ENCODE measurements around the gene KPNB1.
"Not testable (repeated sequence)": the region's sequence is repeated elsewhere in the genome, so short reads cannot be mapped to it uniquely, and the experiment has no call there.

Gene KPNB1

DNA sequence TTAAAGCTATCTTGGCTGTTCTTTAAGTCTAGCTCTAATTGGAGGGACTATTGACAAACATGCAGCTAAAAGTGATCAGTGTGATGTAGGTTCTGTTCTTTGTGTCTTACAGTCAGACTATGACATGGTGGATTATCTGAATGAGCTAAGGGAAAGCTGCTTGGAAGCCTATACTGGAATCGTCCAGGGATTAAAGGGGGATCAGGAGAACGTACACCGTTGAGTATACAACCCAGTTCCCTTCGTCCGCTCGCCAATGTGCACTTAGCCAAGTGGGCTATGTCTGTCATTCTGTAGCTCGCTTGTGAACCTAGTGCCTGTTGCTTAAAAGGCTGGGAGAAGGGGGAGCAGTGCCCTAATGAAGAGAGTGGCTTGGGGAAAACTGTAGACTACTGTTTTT is 28.5 kb downstream of the KPNB1 start:
- DNase-seq, result no peak

DNA sequence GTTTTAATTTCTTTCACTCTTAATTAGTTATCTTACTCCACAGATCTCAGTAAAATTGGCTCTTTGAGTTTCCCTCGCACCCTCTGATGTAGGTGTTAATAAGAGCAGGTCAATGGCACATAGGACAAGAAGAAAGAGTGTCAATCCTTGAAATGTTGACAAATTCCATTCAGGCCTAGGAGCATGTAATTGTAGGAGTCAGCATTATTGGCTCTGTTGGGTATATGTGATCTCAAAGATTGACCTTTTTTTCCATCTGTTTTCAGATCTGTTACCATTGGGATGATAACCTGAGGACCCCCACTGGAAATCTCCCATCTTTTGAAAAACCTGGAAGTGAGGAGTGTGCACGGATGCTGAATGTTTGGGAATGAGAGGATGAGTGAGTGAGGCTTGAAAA is 32.4 kb downstream of the KPNB1 start:
- no peak for DNase-seq

DNA sequence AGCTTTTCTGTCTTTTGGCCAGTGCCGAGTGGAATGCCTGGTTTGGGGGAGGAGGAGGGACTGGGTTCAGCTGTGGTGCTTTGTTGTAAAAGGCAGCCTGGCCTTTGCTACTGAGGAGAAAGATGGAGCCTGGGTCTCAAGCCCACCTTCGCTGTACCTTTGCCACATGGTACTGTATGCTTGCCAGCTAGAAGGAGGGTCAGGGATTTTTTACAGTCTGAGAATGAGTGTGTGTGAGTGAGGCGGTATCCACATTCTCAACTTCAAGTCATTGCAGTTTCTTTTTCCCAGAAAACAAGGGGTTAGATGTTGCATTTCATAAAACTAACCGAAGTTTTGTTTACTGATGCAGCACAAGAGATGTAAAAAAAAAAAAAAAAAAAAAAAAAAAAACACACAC is 33.0 kb downstream of the KPNB1 start:
- not testable (repeated sequence) for DNase-seq

DNA sequence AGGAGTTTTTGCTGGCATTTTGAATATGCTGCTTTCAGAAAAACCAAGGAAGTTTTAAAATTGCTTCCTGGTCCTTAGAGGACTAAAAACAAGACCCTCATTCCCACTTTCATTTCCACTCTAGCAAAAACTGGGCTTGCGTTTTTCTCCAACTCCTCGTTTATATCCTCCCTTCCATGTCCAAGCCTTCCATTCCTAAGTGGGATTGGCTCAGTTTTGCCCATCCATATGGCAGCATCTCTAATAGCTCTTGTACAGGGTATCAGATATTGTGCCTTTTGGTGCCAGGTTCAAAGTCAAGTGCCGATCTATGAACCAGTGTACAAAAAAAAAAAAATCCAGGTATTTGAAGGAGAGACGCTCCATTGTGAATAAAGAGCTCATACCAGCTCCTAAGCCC is 34.3 kb downstream of the KPNB1 start:
- no peak for DNase-seq

DNA sequence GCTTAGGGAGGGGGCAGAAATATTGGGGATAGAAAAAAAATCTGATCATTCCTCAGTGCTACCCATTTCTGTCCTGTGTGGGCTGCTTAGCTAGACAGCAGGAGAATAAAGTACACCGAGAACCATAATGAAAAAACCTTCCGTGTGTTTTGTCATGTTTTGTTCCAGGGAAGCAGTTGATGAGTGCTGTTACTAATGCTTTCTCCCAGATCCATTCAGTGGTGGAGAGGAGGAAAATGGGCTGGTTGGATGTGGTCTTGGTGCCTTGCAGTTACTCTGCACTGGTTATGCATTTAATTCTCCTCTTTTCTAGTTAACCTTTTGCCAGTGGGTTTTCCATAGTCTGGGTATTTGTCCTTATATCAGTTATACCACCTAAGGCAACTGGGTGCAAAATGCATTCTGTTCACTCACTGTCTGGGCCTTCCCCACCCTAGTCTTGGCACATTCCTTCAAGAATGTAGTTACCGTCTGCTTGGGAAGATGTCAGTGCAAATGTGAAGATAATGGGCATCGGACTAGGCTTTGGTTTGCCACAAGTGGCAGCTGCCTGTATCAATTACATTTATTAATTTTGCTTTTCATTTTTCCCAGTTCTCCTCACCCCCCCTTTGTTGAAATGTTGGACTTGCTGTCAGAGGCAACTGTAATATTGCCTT is 34.9 kb downstream of the KPNB1 start:
- DNase-seq, result no peak

DNA sequence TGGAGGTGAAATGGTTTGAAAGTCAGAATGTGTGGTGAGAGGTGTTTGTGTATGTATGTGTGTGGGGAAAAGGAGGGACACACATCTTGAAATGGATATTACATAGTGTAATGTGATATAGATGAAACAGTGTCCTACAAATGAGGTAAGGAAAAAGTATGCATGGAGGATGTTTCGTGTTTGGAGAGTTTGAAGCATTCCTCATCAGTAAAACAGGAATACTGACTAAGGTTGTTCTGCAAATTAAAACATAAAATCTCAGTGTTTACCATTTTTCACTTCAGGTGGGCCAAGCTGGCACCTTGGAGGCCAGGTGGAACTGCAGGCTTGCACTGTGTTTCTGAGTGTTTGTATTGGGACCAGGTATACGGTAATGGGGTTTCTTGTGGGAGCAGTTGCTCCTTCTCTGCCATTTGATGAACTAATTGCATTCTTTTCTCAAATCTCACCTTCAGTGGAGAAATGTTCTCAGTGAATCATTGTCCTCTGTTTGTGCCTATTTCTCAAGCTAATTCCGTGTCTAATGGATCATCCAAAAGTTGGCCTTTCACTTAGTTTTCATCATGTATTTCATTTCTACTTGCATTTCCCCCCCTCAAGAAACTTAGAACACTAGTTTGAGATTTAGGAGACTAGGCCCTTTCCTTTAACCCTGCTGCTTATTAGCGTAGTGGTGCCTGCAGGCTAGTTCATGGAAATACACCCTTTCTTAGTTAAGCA is 36.0 kb downstream of the KPNB1 start:
- DNase-seq, result no peak

DNA sequence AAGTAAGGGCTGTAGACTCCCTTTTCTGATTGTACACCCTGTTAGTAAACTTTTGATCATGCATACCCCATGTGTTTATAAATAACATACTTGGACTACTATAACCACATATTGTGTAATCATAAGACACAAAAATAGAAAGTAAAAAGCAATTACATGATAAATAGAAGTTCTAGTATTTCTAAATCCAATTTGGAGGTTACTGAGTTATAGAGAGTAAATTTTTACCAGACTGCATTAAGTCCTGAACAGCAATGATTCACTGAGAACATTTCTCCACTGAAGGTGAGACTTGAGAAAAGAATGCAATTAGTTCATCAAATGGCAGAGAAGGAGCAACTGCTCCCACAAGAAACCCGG is 36.5 kb downstream of the KPNB1 start:
- no peak for DNase-seq

DNA sequence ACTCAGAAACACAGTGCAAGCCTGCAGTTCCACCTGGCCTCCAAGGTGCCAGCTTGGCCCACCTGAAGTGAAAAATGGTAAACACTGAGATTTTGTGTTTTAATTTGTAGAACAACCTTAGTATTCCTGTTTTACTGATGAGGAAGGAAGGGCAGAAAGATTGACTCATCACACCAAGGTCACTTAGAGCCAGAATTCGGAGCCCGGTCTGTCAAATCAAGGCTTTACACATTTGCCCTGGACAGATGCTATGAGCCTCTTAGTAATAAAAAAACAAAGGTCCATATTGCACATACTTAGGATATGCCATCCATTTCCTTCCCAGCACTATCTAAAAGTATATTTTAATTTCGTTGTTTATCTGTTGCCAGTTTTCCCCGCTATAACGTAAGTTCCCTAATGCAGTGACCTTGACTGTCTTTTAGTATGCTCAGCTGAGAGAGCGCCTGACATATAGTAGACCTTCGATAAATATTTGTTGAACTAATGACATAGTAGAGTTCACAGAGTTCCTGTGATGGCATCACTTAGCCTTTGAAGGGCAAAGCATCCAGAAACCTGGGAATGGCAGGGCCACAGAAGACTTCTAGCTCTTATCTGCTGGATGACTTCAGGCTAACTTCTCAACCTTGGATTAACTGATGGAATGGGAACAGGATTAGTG is 37.1 kb downstream of the KPNB1 start:
- DNase-seq, result no peak

DNA sequence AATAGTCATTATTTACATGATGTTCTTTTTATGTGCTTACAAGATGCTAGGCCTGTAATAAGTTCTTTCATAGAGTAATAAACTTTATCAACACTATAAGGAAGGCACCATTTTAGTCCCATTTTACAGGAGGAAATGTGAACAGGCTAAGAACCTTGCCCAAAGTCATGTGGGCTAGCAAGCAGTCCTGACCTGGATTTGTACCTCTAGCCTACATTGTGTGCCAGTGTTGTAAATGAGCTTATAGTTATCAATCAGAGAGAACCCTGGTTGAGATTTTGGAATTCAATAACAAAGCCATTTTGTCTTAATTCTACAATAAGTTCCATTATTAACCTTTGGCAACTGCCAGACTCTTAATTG is 37.6 kb downstream of the KPNB1 start:
- no peak for DNase-seq

DNA sequence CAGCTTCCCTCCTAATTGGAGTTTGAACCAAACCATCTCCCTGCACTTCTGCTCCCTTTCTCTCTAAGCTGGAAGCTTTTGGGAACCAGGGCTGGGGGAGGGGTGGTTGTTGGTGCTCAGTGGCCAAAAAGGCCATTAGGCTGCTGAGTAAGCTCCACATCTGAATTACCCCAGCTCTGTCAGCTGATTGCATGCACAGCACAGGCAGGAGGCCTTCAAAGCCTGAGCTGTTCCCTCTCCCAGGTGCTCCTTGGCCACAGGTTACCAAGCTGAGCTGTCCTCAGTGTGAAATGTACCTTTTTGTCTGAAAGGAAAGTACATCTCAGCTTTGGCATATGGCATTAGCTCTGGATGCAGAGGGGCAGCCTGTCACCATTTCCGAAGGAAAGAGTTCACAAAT is 38.0 kb downstream of the KPNB1 start:
- DNase-seq, result peak; percentile 16

DNA sequence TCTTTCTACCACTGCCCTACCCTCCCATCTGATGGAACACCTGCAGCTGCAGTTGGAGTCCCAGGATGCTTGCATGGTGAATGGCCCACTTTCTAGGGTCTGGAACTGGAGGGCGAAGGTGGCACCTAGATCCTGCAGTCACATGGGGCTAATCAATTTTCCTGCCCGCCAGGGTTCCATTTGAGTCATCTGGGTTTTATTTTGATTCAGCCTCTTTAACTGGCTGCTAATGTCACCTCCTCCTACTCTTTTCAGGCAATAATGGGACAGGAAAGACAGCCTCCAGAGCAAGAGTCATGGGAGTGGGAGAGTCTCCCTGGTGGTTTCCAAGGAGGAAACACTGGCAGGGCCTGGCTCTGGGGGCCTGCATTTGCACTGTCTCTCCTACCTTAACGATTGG is 40.4 kb downstream of the KPNB1 start:
- DNase-seq, result no peak

DNA sequence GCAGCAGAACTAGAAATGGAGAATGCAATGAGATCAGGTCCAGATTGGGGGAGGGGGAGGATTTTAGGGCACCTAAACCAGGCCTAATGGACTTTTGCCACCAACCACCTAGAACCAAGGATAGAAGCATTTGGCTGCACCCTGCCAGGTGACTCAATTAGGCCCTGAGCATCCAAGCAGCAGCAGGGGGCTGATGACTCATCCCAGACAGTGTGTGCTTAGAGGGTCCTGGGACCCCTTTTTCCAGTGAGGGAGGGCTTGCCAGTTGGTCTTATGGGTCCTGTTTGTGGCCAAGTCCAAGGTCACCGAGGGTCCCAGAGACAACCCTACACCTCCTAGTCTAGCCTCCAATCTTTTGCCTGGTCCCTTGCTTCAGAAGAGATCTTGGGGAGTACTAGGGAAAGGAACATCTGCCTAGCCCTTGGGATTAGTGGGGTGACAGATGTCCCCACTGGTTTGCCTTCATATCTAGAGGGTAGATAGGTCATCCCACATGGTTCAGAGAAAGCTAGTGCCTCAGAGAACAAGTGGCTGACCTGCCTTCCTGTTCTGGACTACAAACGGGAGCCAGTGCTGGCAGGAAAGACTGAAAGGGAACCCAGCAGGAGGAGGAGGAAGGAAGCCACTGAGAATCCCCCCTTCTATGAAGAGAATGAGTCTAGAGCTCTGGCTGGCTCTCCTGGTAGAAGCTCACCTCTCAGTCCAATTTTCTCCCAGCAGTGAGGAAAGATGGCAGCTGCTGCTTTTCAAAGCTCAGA is 42.6 kb downstream of the KPNB1 start:
- DNase-seq, result no peak

DNA sequence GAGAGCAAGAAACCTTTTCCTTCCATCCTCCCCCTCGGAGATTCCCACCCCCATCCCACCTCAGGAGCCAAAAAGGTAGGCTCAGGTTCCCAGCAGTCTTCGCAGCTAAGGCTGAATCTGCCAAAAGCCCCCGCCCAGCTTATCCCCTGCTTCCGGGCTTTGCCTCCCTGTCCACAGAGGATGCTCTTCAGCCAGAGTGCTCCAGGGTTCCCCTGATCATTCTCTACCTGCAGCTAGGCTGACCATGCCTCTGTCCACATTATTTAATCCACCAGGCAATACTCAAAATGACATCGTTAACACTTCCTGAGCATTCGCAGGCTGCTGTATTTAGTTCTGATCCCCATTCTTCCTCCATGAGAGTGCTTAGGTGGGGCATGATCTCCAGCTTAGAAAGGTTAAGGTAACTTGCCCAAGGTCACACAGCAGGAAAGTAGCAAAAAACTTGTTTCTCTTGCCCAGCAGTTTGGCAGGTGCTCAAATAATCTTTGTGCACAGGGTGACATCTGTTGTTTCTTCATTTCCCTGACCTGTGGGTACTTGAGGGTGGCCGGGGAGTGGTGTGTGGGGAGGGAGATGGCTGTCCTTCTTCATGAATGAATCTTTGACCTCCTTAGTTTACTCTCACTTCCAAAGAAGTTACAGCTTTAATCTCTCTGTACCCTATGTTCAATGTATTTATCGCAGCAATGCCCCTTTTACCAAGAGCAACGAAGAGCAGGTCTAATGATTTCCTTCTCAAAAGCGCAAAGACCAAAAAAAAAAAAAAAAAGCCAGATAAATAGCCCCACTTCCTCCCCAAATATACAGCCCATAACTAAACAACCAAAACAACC is 43.4 kb downstream of the KPNB1 start:
- no peak for DNase-seq

DNA sequence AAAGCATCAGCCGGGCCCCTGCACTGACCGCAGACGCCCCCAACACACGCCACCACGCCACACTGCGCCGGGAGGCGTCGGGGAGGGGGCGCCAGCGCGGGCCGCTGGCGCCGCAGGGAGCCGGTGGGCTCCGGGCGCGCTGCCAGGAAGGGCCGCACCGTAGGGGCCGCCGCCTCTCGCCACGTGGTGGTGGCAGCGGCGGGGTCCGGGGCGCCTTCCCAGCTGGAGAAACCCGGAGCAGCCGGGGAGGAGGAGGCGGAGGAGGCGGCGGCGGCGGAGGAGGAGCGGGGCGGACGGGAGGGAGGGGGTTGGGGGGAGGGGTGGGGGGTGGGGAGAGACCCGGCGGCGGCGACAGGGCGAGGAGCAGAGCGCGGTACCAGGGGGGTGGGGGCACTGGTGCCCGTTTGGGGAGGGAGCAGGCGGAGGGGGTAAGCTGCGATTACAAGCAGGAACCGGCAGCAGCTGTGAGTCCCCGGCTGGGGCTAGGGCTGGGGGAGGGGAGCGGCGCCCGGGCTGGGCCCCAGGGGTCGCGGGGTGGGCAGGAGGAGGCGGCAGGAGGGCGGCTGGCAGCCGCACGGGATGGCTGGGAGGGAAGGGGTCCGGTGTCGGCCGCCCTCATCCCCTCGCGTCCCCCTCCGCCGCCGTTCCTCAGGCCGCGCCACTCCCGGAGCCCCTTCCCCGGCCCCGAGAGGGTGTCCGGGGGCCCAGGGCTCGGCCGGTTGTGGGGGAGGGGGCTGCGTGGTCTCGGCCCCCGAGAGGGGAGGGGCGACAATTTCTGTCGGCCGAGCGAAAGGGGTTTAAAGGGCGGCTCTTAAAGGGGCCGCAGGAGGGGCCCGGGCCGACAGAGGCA is 44.2 kb downstream of the KPNB1 start, which contains the start of gene TBKBP1:
Gene TBKBP1, plus strand, starts transcription at position 431 of the 850 bp plus-strand sequence. CDS start 1,952 bp downstream, outside the sequence.
- peak; percentile 73 for DNase-seq

DNA sequence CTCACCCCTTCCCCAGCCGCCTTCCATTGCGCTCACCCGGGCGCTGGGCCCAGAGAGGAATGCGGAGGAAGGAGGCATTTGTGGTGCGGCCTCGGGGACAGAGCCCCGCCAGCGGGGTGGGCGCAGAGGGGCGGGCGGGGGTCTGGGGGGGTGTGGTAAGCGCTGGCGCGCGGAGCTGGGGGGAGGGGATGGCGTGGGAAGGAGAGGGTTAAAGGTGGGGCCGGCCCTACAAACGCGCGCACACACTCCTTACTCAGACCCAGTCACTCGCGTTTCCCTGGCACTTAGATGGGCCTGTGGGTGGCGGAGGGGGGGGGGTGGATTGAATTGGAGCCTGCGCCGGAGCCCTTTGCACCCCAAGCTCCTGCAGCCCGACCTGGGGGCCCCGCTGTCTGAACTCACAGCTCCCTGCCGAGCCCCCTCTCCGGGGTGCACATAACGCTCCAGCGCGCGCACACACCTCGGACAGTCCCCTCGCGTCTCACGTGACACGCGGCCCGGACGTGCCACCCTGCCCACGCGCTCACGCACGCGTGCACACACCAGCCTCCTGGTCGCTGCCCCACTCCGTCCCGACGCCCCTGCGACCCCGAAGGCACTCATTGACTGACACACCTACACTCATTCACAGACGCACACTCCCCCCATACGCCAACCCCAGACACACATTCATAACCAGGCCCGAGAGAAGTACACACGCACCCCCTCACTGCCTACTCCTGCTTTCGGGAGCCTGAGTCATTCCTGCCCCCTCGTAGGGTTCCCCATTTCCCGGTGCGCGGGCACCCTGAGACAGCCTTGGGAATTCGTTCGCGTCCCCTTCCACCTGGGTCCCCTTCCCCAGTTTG is 45.1 kb downstream of the KPNB1 start:
- peak; percentile 56 for DNase-seq

DNA sequence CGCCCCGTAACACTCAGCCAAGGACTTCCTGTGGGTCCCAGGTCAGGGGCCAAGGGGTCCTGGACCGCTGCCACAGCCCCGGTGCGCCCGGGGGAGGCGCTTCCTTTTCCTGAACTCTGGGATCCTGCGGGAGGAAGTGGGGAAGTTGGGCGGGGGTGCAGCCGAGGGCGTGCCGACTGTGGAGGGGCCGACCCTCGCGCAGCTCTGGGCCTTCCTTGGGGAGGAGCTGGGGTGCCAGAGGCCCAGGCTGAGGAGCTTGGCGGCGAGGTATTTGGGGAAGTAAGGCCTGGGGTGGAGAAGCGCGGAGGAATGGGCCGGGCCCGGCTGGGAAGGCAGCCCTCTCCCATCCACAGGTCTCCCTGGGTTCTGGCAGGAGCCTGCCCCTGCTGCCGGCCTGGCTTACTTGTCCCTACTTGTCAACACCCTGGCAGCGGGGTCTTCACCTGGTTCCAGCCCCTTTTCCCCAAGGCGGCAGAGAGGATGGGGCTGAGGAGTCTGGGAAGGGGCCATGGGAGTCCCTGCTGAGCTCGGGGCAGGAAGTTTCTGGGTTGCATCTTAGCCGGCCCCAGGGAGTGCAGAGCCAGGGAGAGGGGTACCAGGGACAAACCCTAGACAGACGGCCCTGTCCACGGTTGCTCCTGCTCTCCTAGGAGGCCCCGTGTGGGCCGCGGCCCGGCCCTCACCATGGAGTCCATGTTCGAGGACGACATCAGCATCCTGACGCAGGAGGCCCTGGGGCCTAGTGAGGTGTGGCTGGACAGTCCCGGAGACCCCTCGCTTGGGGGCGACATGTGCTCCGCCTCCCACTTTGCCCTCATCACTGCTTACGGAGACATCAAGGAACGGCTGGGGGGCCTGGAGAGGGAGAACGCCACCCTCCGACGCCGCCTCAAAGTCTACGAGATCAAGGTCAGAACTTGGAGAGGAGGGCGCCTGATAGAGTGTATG is 46.0 kb downstream of the KPNB1 start:
- peak; percentile 34 for DNase-seq

DNA sequence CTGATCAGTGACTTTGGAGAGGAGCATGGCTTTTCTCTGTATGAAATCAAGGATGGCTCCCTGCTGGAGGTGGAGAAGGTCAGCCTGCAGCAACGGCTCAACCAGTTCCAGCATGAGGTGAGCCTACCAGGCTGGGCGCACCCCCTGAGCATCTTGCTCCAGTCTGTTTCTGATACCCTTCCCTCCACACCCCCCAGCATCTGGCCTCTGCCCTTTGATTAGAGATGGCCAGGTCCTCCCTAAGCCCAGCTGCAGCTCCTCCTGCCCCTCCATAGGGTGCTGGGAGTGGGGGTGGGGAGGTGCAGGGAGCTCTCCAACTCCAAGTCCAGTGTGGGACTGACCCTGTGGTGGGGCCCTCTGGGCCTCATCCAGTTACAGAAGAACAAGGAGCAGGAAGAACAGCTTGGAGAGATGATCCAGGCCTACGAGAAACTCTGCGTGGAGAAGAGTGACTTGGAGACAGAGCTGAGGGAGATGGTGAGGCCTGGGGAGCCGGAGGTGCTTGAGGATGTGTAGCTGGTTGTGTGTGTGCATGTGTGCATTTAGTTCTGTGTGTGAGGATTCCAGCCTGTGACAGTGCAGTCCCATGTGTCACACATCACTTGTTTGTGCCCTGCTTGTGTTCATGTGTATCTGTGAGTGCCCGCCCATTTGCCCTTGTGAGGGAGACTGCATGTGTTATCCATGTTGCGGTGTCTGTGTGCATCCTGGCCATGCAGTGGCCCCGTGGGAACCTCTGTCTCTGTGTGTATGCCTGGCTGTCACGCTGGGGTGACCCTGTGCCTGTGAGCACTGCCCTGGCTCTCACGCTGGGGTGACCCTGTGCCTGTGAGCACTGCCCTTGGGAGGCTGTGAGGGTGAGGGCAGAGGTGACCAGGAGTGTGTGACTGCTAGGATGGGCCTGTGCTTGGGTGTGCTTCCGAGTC is 47.3 kb downstream of the KPNB1 start:
- DNase-seq, result no peak
